A673 (cell line): ENCODE data around the gene CREB5. TPM values are rescaled to one million over a fixed set of nuclear protein-coding genes. Genes with fewer than 3 reads are reported as not detected.
A peak's percentile ranks its signal among the peaks of the same experiment; 100 is the strongest.

Experiments
- BruUV-seq: library from RNA; stranded (reverse); fragments of 400-500 nt; replicated peaks from 2 replicates; lab custom pipeline; 2021; lab: Mats Ljungman, UMichigan
- CTCF ChIA-PET: fragments of 300-600 bp; sonication (Branson Sonifier 250); formaldehyde crosslinking; loops from one replicate; lab custom pipeline; 2022; ENCODE audit warnings: antibody characterized with exemption; lab: Charles Lee
- POLR2A ChIA-PET: fragments of 300-600 bp; sonication (Branson Sonifier 250); formaldehyde crosslinking; loops from one replicate; lab custom pipeline; 2022; ENCODE audit warnings: antibody characterized with exemption; ENCODE audit not compliant: low non-redundant PET; lab: Charles Lee
- DNase-seq: peaks from one replicate; pipeline ENCODE4 v3.0.0-alpha.2; 2015; ENCODE audit warnings: low spot score
- H3K27ac ChIP-seq: fragments of 200-600 bp; sonication (generic); 2 replicates; pipeline ENCODE4 v1.5.1; 2016; ENCODE audit warnings: mixed run types, low read depth, mild to moderate bottlenecking, mixed read lengths, antibody characterized with exemption, low read length; ENCODE audit not compliant: poor library complexity, severe bottlenecking
- H3K27me3 ChIP-seq: fragments of 200-600 bp; sonication (generic); replicated peaks from 2 replicates; pipeline ENCODE4 v1.6.1; 2017; ENCODE audit warnings: mixed run types, low read depth, mild to moderate bottlenecking, mixed read lengths, antibody characterized with exemption, low read length; ENCODE audit not compliant: insufficient read depth, poor library complexity
- H3K36me3 ChIP-seq: fragments of 200-600 bp; sonication (generic); 2 replicates; pipeline ENCODE4 v1.6.1; 2016; ENCODE audit warnings: mixed run types, mild to moderate bottlenecking, mixed read lengths, antibody characterized with exemption, low read length; ENCODE audit not compliant: insufficient read depth, poor library complexity, severe bottlenecking
- H3K4me1 ChIP-seq: fragments of 200-600 bp; sonication (generic); 2 replicates; pipeline ENCODE4 v1.6.1; 2017; ENCODE audit warnings: mixed run types, mild to moderate bottlenecking, mixed read lengths, antibody characterized with exemption, low read length; ENCODE audit not compliant: insufficient read depth, poor library complexity, severe bottlenecking
- H3K4me3 ChIP-seq: fragments of 200-600 bp; sonication (generic); 2 replicates; pipeline ENCODE4 v1.5.1; 2016; ENCODE audit warnings: low read depth, mixed run types, mild to moderate bottlenecking, mixed read lengths, low read length; ENCODE audit not compliant: poor library complexity, severe bottlenecking
- H3K9me3 ChIP-seq: fragments of 200-600 bp; sonication (generic); 2 replicates; pipeline ENCODE4 v1.6.1; 2016; ENCODE audit warnings: mixed run types, low read depth, mild to moderate bottlenecking, mixed read lengths, antibody characterized with exemption, low read length; ENCODE audit not compliant: poor library complexity, severe bottlenecking
- CTCF ChIP-seq: fragments of 300-800, 200-600 bp; sonication (generic); conservative IDR thresholded peaks from 2 replicates; pipeline ENCODE4 v1.5.1; 2017; ENCODE audit warnings: low read depth, mild to moderate bottlenecking, antibody characterized with exemption, low read length, moderate library complexity, mixed read lengths
- EZH2 ChIP-seq: fragments of 200-600 bp; sonication (generic); IDR thresholded peaks from 2 replicates; pipeline ENCODE4 v1.6.1; 2017; ENCODE audit warnings: borderline replicate concordance, low read depth, mild to moderate bottlenecking, mixed read lengths, antibody characterized with exemption, low read length; ENCODE audit not compliant: poor library complexity, severe bottlenecking
- intact Hi-C: fragments of 100-400 bp; cut with micrococcal nuclease; formaldehyde crosslinking; loops from one replicate; pipeline ENCODE4 v1.10.0; 2022; ENCODE audit not compliant: unreplicated experiment
- total RNA-seq: library from RNA; stranded (reverse); gene quantifications from 2 replicates; pipeline ENCODE4 v1.2.3, GENCODE V29; 2021

Gene CREB5
- total RNA-seq, 1 experiment from 2014 or later = 10.3 TPM

GRCh38 chr7:28490831-28491230, 78.5 kb downstream of the CREB5 start:
- Histone ChIP-seq H3K4me3 (no peak overlapping the region), H3K27ac (no peak overlapping the region), H3K4me1 (peaks cover 9% of the 10 kb centered on the region), H3K36me3 (no peaks in the 10 kb centered on the region), H3K9me3 (no peaks in the 10 kb centered on the region), H3K27me3 (no peaks in the 10 kb centered on the region)
- TF ChIP-seq CTCF = no peak
- no peak for TF ChIP-seq EZH2
- BruUV-seq = no TSS peak
- POLR2A ChIA-PET = no interaction called here
- DNase-seq = peak; percentile 43
- CTCF ChIA-PET = no interaction called here
- intact Hi-C loops = no loop called here

GRCh38 chr7:28493477-28493876, 81.2 kb downstream of the CREB5 start:
- ChIA-PET POLR2A (no interaction called here), CTCF (no interaction called here)
- Histone ChIP-seq H3K27me3 (no peaks in the 10 kb centered on the region), H3K4me1 (peaks cover 8% of the 10 kb centered on the region), H3K9me3 (no peaks in the 10 kb centered on the region), H3K4me3 (no peak overlapping the region), H3K27ac (no peak overlapping the region), H3K36me3 (no peaks in the 10 kb centered on the region)
- no peak for TF ChIP-seq EZH2
- no peak for TF ChIP-seq CTCF
- no peak for DNase-seq
- intact Hi-C loops = no loop called here
- BruUV-seq = no TSS peak

GRCh38 chr7:28497009-28497408, 84.7 kb downstream of the CREB5 start:
- H3K4me1 ChIP-seq = no peaks in the 10 kb centered on the region
- POLR2A ChIA-PET = no interaction called here
- no TSS peak for BruUV-seq
- no peak for TF ChIP-seq EZH2
- no peak for TF ChIP-seq CTCF
- no peaks in the 10 kb centered on the region for H3K9me3 ChIP-seq
- intact Hi-C loops = no loop called here
- no peaks in the 10 kb centered on the region for H3K36me3 ChIP-seq
- no peak overlapping the region for H3K27ac ChIP-seq
- H3K4me3 ChIP-seq = no peak overlapping the region
- H3K27me3 ChIP-seq = no peaks in the 10 kb centered on the region
- DNase-seq = no peak
- CTCF ChIA-PET = no interaction called here
